Muscle layer of colon (tissue), 2 donors: ENCODE measurements around the gene PTAFR.

Source experiments
- H3K27ac ChIP-seq: one replicate; pipeline ENCODE4 v1.7.0; 2013; ENCODE audit warnings: low read depth, mild to moderate bottlenecking, low read length, moderate library complexity
- H3K27me3 ChIP-seq, 2 donors: one replicate each; pipeline ENCODE4 v1.7.0; 2013; ENCODE audit warnings: low read length in 2 of 2, mild to moderate bottlenecking in 2 of 2; ENCODE audit not compliant: insufficient read depth in 2 of 2, control insufficient read depth in 1 of 2
- H3K36me3 ChIP-seq: one replicate; pipeline ENCODE4 v1.7.0; 2013; ENCODE audit warnings: mild to moderate bottlenecking, low read length; ENCODE audit not compliant: insufficient read depth
- H3K4me1 ChIP-seq: one replicate; pipeline ENCODE4 v1.7.0; 2013; ENCODE audit warnings: mild to moderate bottlenecking, low read length; ENCODE audit not compliant: insufficient read depth
- H3K4me3 ChIP-seq, 2 donors: one replicate each; pipeline ENCODE4 v1.7.0; 2013; ENCODE audit warnings: low read length in 2 of 2, low read depth in 1 of 2, mild to moderate bottlenecking in 1 of 2, moderate library complexity in 1 of 2
- H3K9ac ChIP-seq: one replicate; pipeline ENCODE4 v1.7.0; 2013; ENCODE audit warnings: low read length
- H3K9me3 ChIP-seq: one replicate; pipeline ENCODE4 v1.7.0; 2013; ENCODE audit warnings: mild to moderate bottlenecking, low read length
- donor health status: abdominal sarcoma.
- donor health status: Adenocarcinoma of cecum.

PTAFR gene

GRCh38 chr1:28194326-28195035 lies 18.0 kb upstream of the PTAFR start:
- no peak overlapping the region for H3K9ac ChIP-seq
- no peaks in the 10 kb centered on the region for H3K9me3 ChIP-seq
- no peaks in the 10 kb centered on the region for H3K27me3 ChIP-seq
- no peak overlapping the region for H3K4me3 ChIP-seq
- peaks cover 12% of the 10 kb centered on the region for H3K36me3 ChIP-seq
- no peaks in the 10 kb centered on the region for H3K4me1 ChIP-seq
- H3K27ac ChIP-seq = no peak overlapping the region

DNA sequence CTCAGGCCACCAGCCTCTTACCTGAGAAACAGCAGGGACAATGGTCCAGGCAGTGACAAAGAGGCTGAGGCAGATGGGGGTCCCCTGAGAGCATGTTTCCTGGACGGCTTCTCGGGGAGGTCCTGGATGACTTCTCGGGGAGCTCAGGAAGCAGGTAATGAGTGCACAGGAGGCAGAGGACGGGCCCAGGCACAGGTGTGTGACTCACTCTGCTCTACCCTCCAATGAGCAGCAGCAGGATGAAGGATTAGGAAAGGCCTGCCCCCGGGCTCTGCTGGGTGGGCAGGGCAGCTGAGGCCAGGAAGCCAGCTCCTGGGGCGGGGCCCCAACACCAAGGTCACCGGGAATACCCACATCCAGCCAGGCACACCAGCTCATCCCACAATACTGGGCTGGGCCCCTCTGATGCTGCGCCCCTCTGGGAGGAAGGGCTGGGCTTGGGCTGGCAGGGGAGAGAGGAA lies 17.2 kb upstream of the PTAFR start:
- Histone ChIP-seq H3K36me3 (peaks cover 4% of the 10 kb centered on the region), H3K4me3 (no peak overlapping the region)

DNA sequence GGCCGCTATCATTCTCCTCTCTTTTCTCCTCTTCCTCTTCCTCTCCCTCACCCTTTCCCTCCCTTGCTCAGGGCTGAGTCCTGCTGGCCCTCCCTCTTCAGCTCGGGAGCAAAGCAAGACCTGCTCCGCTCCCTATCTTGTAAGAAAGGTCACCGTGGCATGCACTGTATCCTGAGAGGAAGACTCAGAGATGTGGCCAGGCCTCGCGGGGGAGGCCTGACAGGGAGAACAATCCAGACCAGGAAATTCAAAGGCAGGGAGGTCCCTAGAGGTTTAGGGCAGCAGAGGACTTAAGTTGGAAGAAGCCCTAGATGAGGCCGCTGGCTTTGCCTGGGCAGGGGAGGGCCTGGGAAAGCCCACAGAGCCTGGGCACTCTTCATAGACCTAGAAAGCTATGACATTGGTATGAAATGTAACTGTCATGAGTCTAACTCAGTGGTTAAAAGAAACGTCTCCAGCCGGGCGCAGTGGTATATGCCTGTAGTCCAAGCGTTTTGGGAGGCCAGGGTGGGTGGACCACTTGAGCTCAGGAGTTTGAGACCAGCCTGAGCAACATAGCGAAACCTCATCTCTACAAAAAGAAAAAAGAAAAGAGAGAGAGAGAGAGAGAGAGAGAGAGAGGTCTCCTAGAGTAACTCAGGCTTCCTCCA lies 14.6 kb upstream of the PTAFR start:
- H3K36me3 ChIP-seq = no peaks in the 10 kb centered on the region
- no peak overlapping the region for H3K4me3 ChIP-seq
- no peak overlapping the region for H3K9ac ChIP-seq
- no peak overlapping the region for H3K27ac ChIP-seq
- no peaks in the 10 kb centered on the region for H3K4me1 ChIP-seq
- no peaks in the 10 kb centered on the region for H3K27me3 ChIP-seq
- H3K9me3 ChIP-seq = no peaks in the 10 kb centered on the region

More for the DNA sequence above, 17.2 kb upstream of the PTAFR start:
- Histone ChIP-seq H3K27me3 (no peaks in the 10 kb centered on the region), H3K9ac (no peak overlapping the region), H3K4me1 (no peaks in the 10 kb centered on the region), H3K9me3 (no peaks in the 10 kb centered on the region), H3K27ac (no peak overlapping the region)

- no peak overlapping the region for H3K9ac ChIP-seq
- no peak overlapping the region for H3K27ac ChIP-seq
- no peaks in the 10 kb centered on the region for H3K36me3 ChIP-seq
- H3K27me3 ChIP-seq = no peaks in the 10 kb centered on the region
- no peak overlapping the region for H3K4me3 ChIP-seq
- H3K4me1 ChIP-seq = no peaks in the 10 kb centered on the region
- H3K9me3 ChIP-seq = no peaks in the 10 kb centered on the region
These were observed 14.0 kb upstream of the PTAFR start for GRCh38 chr1:28190337-28190979.

- no peak overlapping the region for H3K4me3 ChIP-seq
- H3K36me3 ChIP-seq = no peaks in the 10 kb centered on the region
- H3K27ac ChIP-seq = no peak overlapping the region
- no peaks in the 10 kb centered on the region for H3K27me3 ChIP-seq
- no peaks in the 10 kb centered on the region for H3K4me1 ChIP-seq
- no peaks in the 10 kb centered on the region for H3K9me3 ChIP-seq
- no peak overlapping the region for H3K9ac ChIP-seq
These were observed 8.6 kb upstream of the PTAFR start for GRCh38 chr1:28185071-28185470.

DNA sequence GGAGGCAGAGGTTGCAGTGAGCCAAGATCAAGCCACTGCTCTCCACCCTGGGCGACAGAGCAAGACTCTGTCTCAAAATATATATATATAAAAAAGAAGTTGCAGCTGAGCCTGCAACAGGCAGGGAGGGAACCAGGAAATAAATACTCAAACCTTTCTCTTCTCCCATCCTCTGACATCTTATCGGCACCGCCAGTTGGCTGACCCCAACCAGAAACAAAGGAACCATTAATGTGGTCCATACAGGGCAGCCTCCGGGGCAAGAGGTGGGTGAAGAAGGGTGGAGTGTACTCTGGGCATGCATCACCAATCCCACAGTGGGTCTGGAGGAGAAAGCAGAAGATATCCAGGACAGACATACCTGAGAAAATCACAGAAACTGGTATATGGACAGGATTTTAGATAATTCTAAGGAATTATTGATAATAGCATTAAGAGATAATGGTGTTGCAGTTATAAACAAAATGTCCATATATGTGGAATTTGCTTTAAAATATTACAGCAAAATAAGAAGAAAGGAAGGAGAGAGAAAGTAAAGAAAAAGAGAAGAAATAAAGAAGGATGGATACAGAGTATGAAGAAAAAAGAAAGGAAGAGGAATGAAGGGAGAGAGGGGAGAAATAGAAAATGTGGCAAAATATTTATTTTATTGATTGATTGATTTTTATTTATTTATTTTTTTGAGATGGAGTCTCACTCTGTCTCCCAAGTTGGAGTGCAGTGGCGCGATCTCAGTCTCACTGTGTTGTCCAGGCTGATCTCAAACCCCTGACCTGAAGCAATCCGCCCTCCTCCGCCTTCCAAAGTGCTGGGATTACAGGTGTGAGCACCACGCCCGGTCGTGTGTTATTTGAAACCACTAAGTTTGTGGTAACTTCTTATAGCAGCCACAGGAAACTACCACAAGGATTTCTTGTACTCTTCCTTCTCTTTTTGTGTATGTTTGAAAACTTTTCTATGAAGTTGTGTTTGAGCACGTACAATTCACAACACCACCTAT lies 4.1 kb upstream of the PTAFR start:
- H3K9me3 ChIP-seq = no peaks in the 10 kb centered on the region
- no peak overlapping the region for H3K9ac ChIP-seq
- no peak overlapping the region for H3K27ac ChIP-seq
- H3K27me3 ChIP-seq = no peaks in the 10 kb centered on the region
- H3K4me3 ChIP-seq = no peak overlapping the region
- H3K4me1 ChIP-seq = no peaks in the 10 kb centered on the region
- H3K36me3 ChIP-seq = no peaks in the 10 kb centered on the region

DNA sequence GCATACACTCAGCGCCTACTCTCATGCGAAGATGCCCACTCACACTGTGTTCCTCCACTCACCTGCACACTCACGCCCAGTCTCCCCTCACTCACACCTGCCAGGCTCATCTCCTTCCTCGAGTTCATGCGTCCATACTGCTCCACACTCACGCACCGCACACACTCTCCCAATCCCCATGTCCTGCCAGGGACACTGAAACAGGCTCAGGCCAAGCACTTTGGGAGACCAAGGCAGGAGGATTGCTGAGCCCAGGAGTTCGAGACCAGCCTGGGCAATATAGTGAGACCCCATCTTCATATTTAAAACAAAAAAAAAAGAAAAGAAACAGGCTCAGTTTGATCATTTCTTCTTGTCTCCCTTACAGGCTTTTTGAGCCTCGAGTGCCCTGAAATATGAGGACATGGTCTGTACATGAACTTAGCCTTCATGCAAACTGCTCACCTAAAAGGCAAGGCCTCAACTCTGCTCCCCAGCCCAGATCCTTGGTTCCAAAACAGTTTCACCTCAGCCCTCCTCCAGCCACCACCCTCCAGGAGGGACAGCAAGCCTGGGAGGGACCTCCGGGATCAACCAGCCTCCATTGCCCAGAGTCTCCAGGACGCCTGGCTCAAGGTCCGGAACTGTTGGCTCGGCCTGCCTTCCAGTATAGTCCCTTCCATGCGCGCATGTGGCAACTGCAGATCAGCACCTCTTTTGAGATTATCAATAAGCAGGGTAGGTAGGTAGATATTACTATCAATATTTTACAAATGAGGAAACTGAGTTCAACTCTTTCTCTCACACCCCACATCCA lies 2.4 kb upstream of the PTAFR start:
- Histone ChIP-seq H3K9ac (no peak overlapping the region), H3K4me3 (no peak overlapping the region), H3K27ac (no peak overlapping the region), H3K36me3 (no peaks in the 10 kb centered on the region), H3K27me3 (no peaks in the 10 kb centered on the region), H3K4me1 (no peaks in the 10 kb centered on the region), H3K9me3 (no peaks in the 10 kb centered on the region)

DNA sequence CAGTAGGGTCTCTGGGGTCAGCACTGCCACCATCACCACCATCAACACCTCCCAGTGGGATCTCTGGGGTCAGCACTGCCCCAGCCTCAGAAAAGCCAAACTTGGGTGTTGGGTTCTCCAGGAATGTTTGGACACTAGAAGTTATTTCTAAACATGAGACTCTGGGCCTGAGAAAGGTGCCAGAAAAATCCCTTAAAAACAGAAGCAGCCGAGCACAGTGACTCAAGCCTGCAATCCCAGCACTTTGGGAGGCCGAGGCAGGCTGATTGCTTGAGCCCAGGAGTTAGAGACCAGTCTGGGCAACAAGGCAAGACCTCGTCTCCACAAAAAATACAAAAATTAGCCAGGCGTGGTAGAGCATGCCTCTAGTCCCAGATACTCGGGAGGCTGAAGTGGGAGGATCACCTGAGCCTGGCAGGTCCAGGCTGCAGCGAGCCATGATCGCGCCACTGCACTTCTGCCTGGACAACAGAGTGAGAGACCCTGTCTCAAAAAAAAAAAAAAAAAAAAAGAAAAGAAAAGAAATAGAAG lies 470 bp downstream of the PTAFR start:
- H3K9me3 ChIP-seq = no peaks in the 10 kb centered on the region
- no peaks in the 10 kb centered on the region for H3K4me1 ChIP-seq
- no peak overlapping the region for H3K4me3 ChIP-seq
- H3K27ac ChIP-seq = no peak overlapping the region
- H3K27me3 ChIP-seq = no peaks in the 10 kb centered on the region
- no peaks in the 10 kb centered on the region for H3K36me3 ChIP-seq
- no peak overlapping the region for H3K9ac ChIP-seq

GRCh38 chr1:28173980-28174297 lies 2.6 kb downstream of the PTAFR start:
- Histone ChIP-seq H3K9me3 (no peaks in the 10 kb centered on the region), H3K27ac (no peak overlapping the region), H3K27me3 (no peaks in the 10 kb centered on the region), H3K4me1 (no peaks in the 10 kb centered on the region), H3K9ac (no peak overlapping the region), H3K36me3 (no peaks in the 10 kb centered on the region), H3K4me3 (peak overlapping the region in 1 of 2 donors; percentile 16)

DNA sequence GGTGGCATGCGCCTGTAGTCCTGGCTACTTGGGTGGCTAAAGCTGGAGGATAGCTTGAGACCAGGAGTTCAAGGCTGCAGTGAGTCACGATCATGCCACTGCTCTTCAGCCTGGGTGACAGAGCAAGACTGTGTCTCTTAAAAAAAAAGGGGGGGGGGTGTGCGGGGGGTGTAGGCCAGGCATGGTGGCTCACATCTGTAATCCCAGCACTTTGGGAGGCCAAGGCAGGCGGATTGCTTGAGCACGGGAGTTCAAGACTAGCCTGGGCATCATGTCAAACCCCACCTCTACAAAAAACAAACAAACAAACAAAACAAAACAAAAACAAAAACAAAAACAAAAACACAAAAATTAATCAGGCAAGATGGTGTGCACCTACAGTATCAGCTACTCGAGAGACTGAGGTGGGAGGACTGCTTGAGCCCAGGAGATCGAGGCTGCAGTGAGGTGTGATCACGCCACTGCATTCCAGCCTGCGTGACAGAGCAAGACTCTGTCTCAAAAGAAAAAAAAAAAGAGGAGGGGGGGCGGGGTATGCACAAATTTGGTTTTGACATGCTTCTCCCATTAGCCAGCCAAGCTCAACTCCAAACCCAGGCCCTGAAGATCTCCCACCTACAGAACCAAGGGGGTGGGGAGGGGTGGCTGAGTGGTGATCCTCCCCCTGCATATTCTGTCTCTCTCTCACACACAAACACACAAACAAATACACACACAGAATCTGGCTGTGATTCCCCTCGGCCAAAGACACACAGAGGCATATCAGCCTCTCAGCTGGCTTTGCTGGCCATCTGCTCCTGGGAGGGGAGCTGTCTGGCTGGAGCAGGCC lies 3.1 kb downstream of the PTAFR start:
- H3K4me3 ChIP-seq = peak overlapping the region in 1 of 2 donors; percentile 16
- no peaks in the 10 kb centered on the region for H3K36me3 ChIP-seq
- no peaks in the 10 kb centered on the region for H3K9me3 ChIP-seq
- no peaks in the 10 kb centered on the region for H3K4me1 ChIP-seq
- no peaks in the 10 kb centered on the region for H3K27me3 ChIP-seq
- H3K27ac ChIP-seq = no peak overlapping the region
- no peak overlapping the region for H3K9ac ChIP-seq
